H1 (cell line): ENCODE measurements around the gene P2RX7. TPM values are rescaled to one million over a fixed set of nuclear protein-coding genes. Genes with fewer than 3 reads are reported as not detected.

Source experiments
- CTCF ChIA-PET: fragments of 300-600 bp; sonication (Branson Sonifier 250); formaldehyde crosslinking; loops from one replicate; lab custom pipeline; 2021; ENCODE audit not compliant: partially characterized antibody; lab: Charles Lee
- POLR2A ChIA-PET: fragments of 300-600 bp; sonication (Branson Sonifier 250); formaldehyde crosslinking; loops from one replicate; lab custom pipeline; 2021; ENCODE audit warnings: inconsistent platforms; ENCODE audit not compliant: partially characterized antibody; lab: Charles Lee
- DNase-seq, 2 experiments: peaks; one replicate each; pipeline versions ENCODE4 v3.0.0 to v3.0.0-alpha.2; 2010 to 2022; ENCODE audit warnings: low spot score in 2 of 2, low read depth in 1 of 2, mixed read lengths in 1 of 2
- FAIRE-seq: peaks from 2 replicates; lab custom pipeline; 2011; peaks lifted over from hg19 to GRCh38; lab: Jason Lieb, UNC
- H2AFZ ChIP-seq: 2 replicates; pipeline ENCODE4 v1.8.1; 2012; ENCODE audit warnings: low read length, inconsistent platforms
- H2AK5ac ChIP-seq: 2 replicates; pipeline ENCODE4 v1.6.1; 2013; ENCODE audit warnings: low read depth, low read length
- H2BK120ac ChIP-seq: replicated peaks from 2 replicates; pipeline ENCODE3; 2013; ENCODE audit warnings: low read depth, low read length, inconsistent platforms
- H2BK12ac ChIP-seq: 2 replicates; pipeline ENCODE4 v1.6.1; 2013; ENCODE audit warnings: low read depth, low read length
- H2BK15ac ChIP-seq: 2 replicates; pipeline ENCODE4 v1.6.1; 2013; ENCODE audit warnings: low read length
- H2BK20ac ChIP-seq: 2 replicates; pipeline ENCODE4 v1.6.1; 2013; ENCODE audit warnings: low read length
- H2BK5ac ChIP-seq: 2 replicates; pipeline ENCODE4 v1.6.1; 2013; ENCODE audit warnings: low read depth, low read length
- H3K14ac ChIP-seq: 2 replicates; pipeline ENCODE4 v1.6.1; 2013; ENCODE audit warnings: inconsistent platforms; ENCODE audit not compliant: insufficient read length
- H3K18ac ChIP-seq: 2 replicates; pipeline ENCODE4 v1.6.1; 2013; ENCODE audit warnings: low read length; ENCODE audit errors: extremely low read depth
- H3K23ac ChIP-seq: 2 replicates; pipeline ENCODE4 v1.6.1; 2013; ENCODE audit warnings: inconsistent platforms; ENCODE audit not compliant: insufficient read length
- H3K23me2 ChIP-seq: 2 replicates; pipeline ENCODE4 v1.6.1; 2013; ENCODE audit warnings: low read depth, low read length
- H3K27ac ChIP-seq: 2 replicates; pipeline ENCODE4 v1.6.1; 2011; ENCODE audit warnings: low read depth, low read length, inconsistent platforms
- H3K27me3 ChIP-seq, 4 experiments: replicated peaks in 1 of 4; 1 replicate in 1 of 4; 2 replicates in 3 of 4; pipeline versions ENCODE4 v1.6.1 to v1.8.1; 2011 to 2013; ENCODE audit warnings: low read length in 3 of 4, mild to moderate bottlenecking in 3 of 4, inconsistent platforms in 2 of 4, mixed read lengths in 2 of 4, moderate library complexity in 1 of 4; ENCODE audit not compliant: control insufficient read depth in 3 of 4, insufficient read depth in 3 of 4; ENCODE audit errors: extremely low read depth in 1 of 4
- H3K36me3 ChIP-seq, 4 experiments: 2 replicates each; pipeline versions ENCODE4 v1.6.1 to v1.8.1; 2011 to 2013; ENCODE audit warnings: mild to moderate bottlenecking in 4 of 4, low read length in 3 of 4, moderate library complexity in 2 of 4, control low read depth in 1 of 4, inconsistent platforms in 1 of 4; ENCODE audit not compliant: insufficient read depth in 4 of 4, control insufficient read depth in 2 of 4
- H3K4ac ChIP-seq: replicated peaks from 2 replicates; pipeline ENCODE3; 2013; ENCODE audit warnings: low read length, low read depth, mixed read lengths, inconsistent platforms; ENCODE audit not compliant: insufficient read length
- H3K4me1 ChIP-seq, 4 experiments: replicated peaks in 1 of 4; 1 replicate in 1 of 4; 2 replicates in 3 of 4; pipeline versions ENCODE4 v1.6.1 to v1.8.1; 2011 to 2013; ENCODE audit warnings: low read length in 3 of 4, inconsistent platforms in 2 of 4, mixed read lengths in 1 of 4; ENCODE audit not compliant: insufficient read depth in 4 of 4, control insufficient read depth in 3 of 4
- H3K4me2 ChIP-seq, 2 experiments: 2 replicates each; pipeline versions ENCODE4 v1.6.1 to v1.8.1; 2011 to 2013; ENCODE audit warnings: low read depth in 2 of 2, low read length in 2 of 2, control low read depth in 1 of 2, inconsistent platforms in 1 of 2, mild to moderate bottlenecking in 1 of 2; ENCODE audit not compliant: insufficient read depth in 1 of 2
- H3K4me3 ChIP-seq, 4 experiments: fragments of 200-600, 300-600 bp in 1 of 4; sonication (generic), shearing (Covaris generic), sonication (Bioruptor Twin) in 1 of 4; 2 replicates each; pipeline versions ENCODE4 v1.5.1 to v1.8.1; 2011 to 2016; ENCODE audit warnings: low read length in 4 of 4, low read depth in 3 of 4, control low read depth in 2 of 4, inconsistent platforms in 2 of 4, mild to moderate bottlenecking in 2 of 4, mixed read lengths in 1 of 4, moderate library complexity in 1 of 4; ENCODE audit not compliant: insufficient read depth in 2 of 4; ENCODE audit errors: extremely low read depth in 1 of 4
- H3K56ac ChIP-seq: replicated peaks from 2 replicates; pipeline ENCODE3; 2013; ENCODE audit warnings: low read depth, mild to moderate bottlenecking, mixed read lengths, low read length, inconsistent platforms; ENCODE audit not compliant: insufficient read length
- H3K79me1 ChIP-seq: 2 replicates; pipeline ENCODE4 v1.6.1; 2013; ENCODE audit warnings: low read depth, low read length, control low read depth
- H3K79me2 ChIP-seq, 2 experiments: 2 replicates each; pipeline versions ENCODE4 v1.6.1 to v1.8.1; 2012 to 2013; ENCODE audit warnings: low read length in 2 of 2, mild to moderate bottlenecking in 2 of 2, inconsistent platforms in 1 of 2; ENCODE audit not compliant: insufficient read depth in 2 of 2, control insufficient read depth in 1 of 2
- H3K9ac ChIP-seq, 4 experiments: replicated peaks in 1 of 4; 1 replicate in 1 of 4; 2 replicates in 3 of 4; pipeline versions ENCODE4 v1.6.1 to v1.8.1; 2011 to 2013; ENCODE audit warnings: low read depth in 3 of 4, low read length in 3 of 4, control low read depth in 2 of 4, mild to moderate bottlenecking in 2 of 4, moderate library complexity in 2 of 4, inconsistent platforms in 1 of 4; ENCODE audit errors: extremely low read depth in 1 of 4
- H3K9me3 ChIP-seq, 2 experiments: 2 replicates each; pipeline versions ENCODE4 v1.6.1 to v1.8.1; 2012 to 2013; ENCODE audit warnings: mild to moderate bottlenecking in 2 of 2, moderate library complexity in 2 of 2, control low read depth in 1 of 2, inconsistent platforms in 1 of 2, low read depth in 1 of 2, low read length in 1 of 2, mixed read lengths in 1 of 2; ENCODE audit not compliant: insufficient read depth in 2 of 2
- H4K20me1 ChIP-seq, 2 experiments: replicated peaks in 1 of 2; 2 replicates each; pipeline versions ENCODE3 to v1.8.1; 2011 to 2013; ENCODE audit warnings: inconsistent platforms in 2 of 2, low read length in 2 of 2, mild to moderate bottlenecking in 1 of 2; ENCODE audit not compliant: insufficient read depth in 2 of 2, control insufficient read depth in 1 of 2
- H4K5ac ChIP-seq: 2 replicates; pipeline ENCODE4 v1.6.1; 2013; ENCODE audit warnings: low read length, low read depth, mixed read lengths, inconsistent platforms; ENCODE audit not compliant: insufficient read length
- H4K8ac ChIP-seq: 2 replicates; pipeline ENCODE4 v1.8.0; 2013; ENCODE audit warnings: mild to moderate bottlenecking, moderate library complexity, low read length, inconsistent platforms; ENCODE audit not compliant: insufficient read depth; ENCODE audit errors: extremely low read depth
- H4K91ac ChIP-seq: replicated peaks from 2 replicates; pipeline ENCODE3; 2013; ENCODE audit warnings: low read length, mixed read lengths, inconsistent platforms; ENCODE audit not compliant: insufficient read length
- ASH2L ChIP-seq: fragments of 200-600, 300-600 bp; sonication (generic); IDR thresholded peaks from one replicate; pipeline ENCODE4 v1.7.1; 2017; ENCODE audit warnings: low read length
- BCL11A ChIP-seq, 2 experiments: IDR thresholded peaks; one replicate each; pipeline ENCODE4 v1.6.1; 2011; ENCODE audit warnings: low read depth in 2 of 2, low read length in 2 of 2, mild to moderate bottlenecking in 2 of 2
- CHD2 ChIP-seq: IDR thresholded peaks from 2 replicates; pipeline ENCODE4 v1.6.1; 2012; ENCODE audit warnings: low read length, improper control_type of control experiment
- E2F6 ChIP-seq: IDR thresholded peaks from 2 replicates; pipeline ENCODE4 v1.6.1; 2012; ENCODE audit warnings: inconsistent platforms
- SAP30 ChIP-seq: fragments of 300-600 bp; sonication (generic); IDR thresholded peaks from 2 replicates; pipeline ENCODE4 v1.7.1; 2012; ENCODE audit warnings: low read length, moderate library complexity, mild to moderate bottlenecking, inconsistent platforms; ENCODE audit not compliant: insufficient read depth, insufficient replicate concordance
- SRF ChIP-seq: IDR thresholded peaks from 2 replicates; pipeline ENCODE4 v1.6.1; 2011; ENCODE audit warnings: mild to moderate bottlenecking, low read depth, low read length, moderate library complexity
- WGBS, 2 experiments: shearing (Covaris generic) in 1 of 2; methylation state at CpG; one replicate each; pipeline versions ENCODE4 v1.1.6 to v1.1.7; 2013 to 2015; ENCODE audit warnings: low lambda C conversion rate in 2 of 2, mixed read lengths in 2 of 2, inconsistent platforms in 1 of 2, low coverage in 1 of 2, missing lambda C conversion rate in 1 of 2; ENCODE audit not compliant: insufficient replicate concordance in 2 of 2, insufficient coverage in 1 of 2, insufficient read length in 1 of 2; ENCODE audit errors: extremely low coverage in 1 of 2, missing lambda C conversion rate in 1 of 2; 5-methylcytosine and 5-hydroxymethylcytosine counted together
- polyA plus RNA-seq, 7 experiments: library from polyadenylated mRNA; depleted of rRNA in 3 of 7; stranded (reverse) in 5 of 7; unstranded in 2 of 7; fragments of >200 nt in 5 of 7; fragments of 200-250 nt in 2 of 7; gene quantifications; 1 replicate in 5 of 7; 2 replicates in 1 of 7; 4 replicates in 1 of 7; pipeline versions ENCODE4 v1.2.1 to v1.2.3, GENCODE V29; 2011 to 2013; ENCODE audit warnings: missing spikeins in 2 of 7, mixed read lengths in 2 of 7
- total RNA-seq: library from RNA; stranded (reverse); fragmentation: NEBNext Ultra II Directional; extraction: Animal tissue kit (Norgen Biotek cat#: 25700); gene quantifications from 2 replicates; pipeline ENCODE4 v1.2.1, GENCODE V29; 2021

P2RX7 gene
- total and polyA plus RNA-seq, 2 of the 8 experiments (the other 6 are each of a cell fraction or from before 2014, with no cell fraction given), result 0.38 to 0.56 TPM

GRCh38 chr12:121187501-121187900 lies 54.8 kb downstream of the P2RX7 start:
- 87% methylated on average over 7 of the region's 7 CpGs; no CpG with 5 or more reads in 1 of the 2 experiments for WGBS, 2 experiments
- Histone ChIP-seq H4K8ac (no peak overlapping the region), H2BK120ac (no peak overlapping the region), H2BK12ac (no peak overlapping the region), H3K27ac (no peak overlapping the region), H3K56ac (no peak overlapping the region), H3K4ac (no peak overlapping the region), H3K27me3 (no peaks in the 10 kb centered on the region), H4K20me1 (no peaks in the 10 kb centered on the region), H3K36me3 (no peaks in the 10 kb centered on the region), H3K14ac (no peak overlapping the region), H2BK5ac (no peak overlapping the region), H3K79me2 (no peaks in the 10 kb centered on the region), H3K4me2 (no peak overlapping the region), H3K9ac (no peak overlapping the region), H3K18ac (no peak overlapping the region), H2BK20ac (no peak overlapping the region), H3K23me2 (no peaks in the 10 kb centered on the region), H3K9me3 (no peaks in the 10 kb centered on the region), H2AFZ (no peak overlapping the region), H2BK15ac (no peak overlapping the region), H3K4me1 (no peaks in the 10 kb centered on the region), H3K4me3 (no peak overlapping the region), H3K23ac (no peak overlapping the region), H4K5ac (no peak overlapping the region), H4K91ac (no peak overlapping the region), H3K79me1 (no peaks in the 10 kb centered on the region), H2AK5ac (no peak overlapping the region)
- FAIRE-seq, result no peak
- ChIA-PET POLR2A (no interaction called here), CTCF (interaction anchor here (0.7 to 1.2 kb wide), 2 partner anchors 36 to 1687 kb away, joined by 3 to 6 read pairs; no protein-coding TSS in a partner anchor)
- no peak for DNase-seq
- TF ChIP-seq E2F6 (no peak), ASH2L (no peak), SRF (no peak), SAP30 (no peak), BCL11A (IDR thresholded peaks at IDR 0.05; ENCODE audit: low read depth in 2 of 2, low read length in 2 of 2) (no peak), CHD2 (no peak)
